BLaER1 treated with 17β-estradiol and CSF1 and Interleukin-3, amounts not matched to agents 10 nM and 100 nM (cell line): ENCODE measurements around the gene FAM193A.
"Not testable (repeated sequence)": the region's sequence is repeated elsewhere in the genome, so short reads cannot be mapped to it uniquely, and the experiment has no call there.

Experiments
- H3K27ac ChIP-seq, 11 experiments: shearing (Covaris generic); formaldehyde crosslinking; 2 replicates each; pipeline ENCODE4 v1.8.1; 2022
- H3K27me3 ChIP-seq, 11 experiments: shearing (Covaris generic); formaldehyde crosslinking; 2 replicates each; pipeline ENCODE4 v1.8.1; 2022
- H3K36me3 ChIP-seq, 11 experiments: shearing (Covaris generic); formaldehyde crosslinking; 2 replicates each; pipeline ENCODE4 v1.8.1; 2022
- H3K4me1 ChIP-seq, 10 experiments: shearing (Covaris generic); formaldehyde crosslinking; 2 replicates each; pipeline ENCODE4 v1.8.1; 2022
- H3K4me2 ChIP-seq, 11 experiments: shearing (Covaris generic); formaldehyde crosslinking; 2 replicates each; pipeline ENCODE4 v1.8.1; 2022
- H3K4me3 ChIP-seq, 10 experiments: shearing (Covaris generic); formaldehyde crosslinking; 2 replicates each; pipeline ENCODE4 v1.8.1; 2022
- H3K9ac ChIP-seq, 11 experiments: shearing (Covaris generic); formaldehyde crosslinking; 2 replicates each; pipeline ENCODE4 v1.8.1; 2022
- H3K9me3 ChIP-seq, 11 experiments: shearing (Covaris generic); formaldehyde crosslinking; replicated peaks in 1 of 11; 2 replicates each; pipeline ENCODE4 v1.8.1; 2022
- H4K20me1 ChIP-seq, 11 experiments: shearing (Covaris generic); formaldehyde crosslinking; 2 replicates each; pipeline ENCODE4 v1.8.1; 2022
- Cebpa-rat ChIP-seq, 11 experiments: shearing (Covaris generic); IDR thresholded peaks; 2 replicates each; pipeline ENCODE4 v1.8.1; 2022

The FAM193A gene

DNA sequence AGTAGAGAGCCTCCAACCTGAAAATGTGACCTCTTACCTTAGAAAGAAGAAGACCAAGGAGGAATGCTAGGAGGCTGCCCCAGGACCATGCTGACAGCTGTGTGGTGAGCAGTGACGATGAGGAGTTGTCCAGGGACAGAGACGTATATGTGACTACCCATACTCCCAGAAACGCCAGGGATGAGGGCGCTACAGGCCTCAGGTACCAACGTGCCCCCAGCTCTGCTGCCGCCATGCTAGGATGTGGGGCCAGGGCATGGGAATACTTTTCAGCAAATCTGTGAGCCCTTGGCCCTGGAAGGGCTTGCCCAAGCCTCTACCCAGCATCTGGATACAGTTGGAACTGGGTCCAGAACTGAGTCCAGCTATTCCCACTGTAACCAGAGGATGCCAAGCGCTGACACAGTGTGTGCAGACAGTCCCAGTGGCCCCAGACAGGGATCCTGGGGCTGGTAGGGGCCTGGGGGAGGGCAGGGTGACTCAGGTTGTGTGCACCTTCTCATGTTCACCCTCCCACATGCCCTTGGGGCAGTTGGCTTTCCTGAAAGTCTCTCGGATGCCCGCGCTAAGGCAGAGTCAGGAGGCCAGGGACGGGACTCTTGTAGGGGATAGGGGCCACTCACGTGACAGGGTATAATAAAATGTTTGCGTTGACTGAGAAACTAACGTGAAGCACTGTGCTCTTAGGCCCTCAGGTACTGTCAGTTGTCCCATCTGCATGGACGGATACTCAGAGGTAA is 23.9 kb upstream of the FAM193A start:
- no peaks in the 10 kb centered on the region for H3K9me3 ChIP-seq
- peak overlapping the region in 3 of 11 experiments; percentile 26 to 37 (median 29); a peak in 5 of 22 replicates for H3K27ac ChIP-seq
- TF ChIP-seq Cebpa-rat (IDR thresholded peaks at IDR 0.05): no peak
- no peak overlapping the region for H3K4me2 ChIP-seq
- H4K20me1 ChIP-seq: peaks cover 51 to 93% (median 76%) of the 10 kb centered on the region in 11 experiments; a peak in 21 of 22 replicates
- H3K4me1 ChIP-seq: peaks cover 0 to 31% (median 25%) of the 10 kb centered on the region in 10 experiments; a peak in 18 of 20 replicates
- peaks cover 84 to 100% (median 94%) of the 10 kb centered on the region in 11 experiments for H3K36me3 ChIP-seq
- no peak overlapping the region for H3K9ac ChIP-seq
- H3K4me3 ChIP-seq: no peak overlapping the region
- no peaks in the 10 kb centered on the region for H3K27me3 ChIP-seq

- H3K4me2 ChIP-seq, H3K9ac ChIP-seq, H3K27ac ChIP-seq, H3K4me3 ChIP-seq, H3K9me3 ChIP-seq, H3K27me3 ChIP-seq: not testable (repeated sequence)
- Histone ChIP-seq H4K20me1 (peaks cover 35 to 81% (median 60%) of the 10 kb centered on the region in 11 experiments; a peak in 21 of 22 replicates), H3K36me3 (peaks cover 76 to 100% (median 83%) of the 10 kb centered on the region in 11 experiments), H3K4me1 (peaks cover 0 to 29% (median 21%) of the 10 kb centered on the region in 10 experiments; a peak in 18 of 20 replicates)
Measured at GRCh38 chr4:2514193-2514592, 22.3 kb upstream of the FAM193A start.

DNA sequence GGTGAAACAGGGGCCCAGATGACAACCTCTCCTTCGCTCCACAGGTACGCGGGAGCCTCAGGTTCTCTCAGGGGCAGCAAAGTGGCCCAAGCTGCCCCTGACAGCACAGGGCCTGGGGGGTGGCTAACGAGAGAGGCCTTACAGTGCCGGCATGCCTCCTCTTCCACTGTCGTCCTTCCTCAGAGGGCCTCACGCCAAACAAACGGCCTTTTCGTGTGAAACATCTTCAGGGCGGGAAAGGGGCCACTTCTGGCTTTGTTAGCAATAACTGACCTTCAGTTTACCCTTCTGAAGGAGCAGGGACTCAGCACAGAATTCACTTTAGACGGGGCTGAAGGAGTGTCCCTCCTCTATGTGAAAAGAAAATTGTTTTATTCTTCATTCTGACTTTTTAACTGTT is 21.5 kb upstream of the FAM193A start:
- not testable (repeated sequence) for H3K4me2 ChIP-seq, H3K9ac ChIP-seq

GRCh38 chr4:2515830-2516550 is 20.5 kb upstream of the FAM193A start:
- no peaks in the 10 kb centered on the region for H3K9me3 ChIP-seq
- no peak overlapping the region for H3K27ac ChIP-seq
- peaks cover 61 to 100% (median 76%) of the 10 kb centered on the region in 11 experiments for H3K36me3 ChIP-seq
- peaks cover 0 to 11% (median 4%) of the 10 kb centered on the region in 10 experiments; a peak in 17 of 20 replicates for H3K4me1 ChIP-seq
- H3K9ac ChIP-seq: 0 out of 22 replicates have a peak overlapping the region, but pooled peaks of 2 of the 11 experiments have one; percentile 1 to 7
- H3K27me3 ChIP-seq: no peaks in the 10 kb centered on the region
- TF ChIP-seq Cebpa-rat (IDR thresholded peaks at IDR 0.05): no peak
- no peak overlapping the region for H3K4me2 ChIP-seq
- H3K4me3 ChIP-seq: no peak overlapping the region
- H4K20me1 ChIP-seq: peaks cover 17 to 63% (median 42%) of the 10 kb centered on the region in 11 experiments; a peak in 21 of 22 replicates

More for the DNA sequence above, 21.5 kb upstream of the FAM193A start:
- H3K36me3 ChIP-seq: peaks cover 72 to 100% (median 77%) of the 10 kb centered on the region in 11 experiments
- not testable (repeated sequence) for H3K27me3 ChIP-seq, H3K9me3 ChIP-seq, H3K27ac ChIP-seq, H3K4me3 ChIP-seq
- H3K4me1 ChIP-seq: peaks cover 0 to 21% (median 14%) of the 10 kb centered on the region in 10 experiments; a peak in 18 of 20 replicates
- peaks cover 27 to 74% (median 53%) of the 10 kb centered on the region in 11 experiments; a peak in 21 of 22 replicates for H4K20me1 ChIP-seq

DNA sequence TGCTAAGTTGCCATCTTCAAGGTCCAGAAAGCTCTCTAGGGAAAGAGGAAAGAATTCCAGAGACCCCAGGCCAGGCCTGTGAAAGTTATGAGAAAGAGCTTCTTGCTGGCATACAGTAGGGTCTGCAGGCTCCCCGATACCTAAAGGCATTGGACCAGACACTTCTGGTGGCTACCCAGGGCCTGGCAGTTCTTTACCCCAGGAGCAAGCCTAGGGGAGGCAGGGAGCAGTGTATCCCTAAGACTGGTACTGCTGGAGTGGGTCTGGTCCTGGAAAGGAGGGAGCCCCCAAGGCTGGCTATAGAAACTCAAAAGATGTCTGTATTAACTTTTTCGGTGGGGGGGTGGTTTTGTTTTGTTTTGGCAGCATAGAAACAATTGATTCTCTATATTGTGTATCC is 19.8 kb upstream of the FAM193A start:
- Histone ChIP-seq H3K9me3 (no peaks in the 10 kb centered on the region), H4K20me1 (peaks cover 14 to 57% (median 38%) of the 10 kb centered on the region in 11 experiments; a peak in 20 of 22 replicates), H3K36me3 (peaks cover 58 to 96% (median 74%) of the 10 kb centered on the region in 11 experiments), H3K4me3 (no peak overlapping the region), H3K9ac (0 out of 22 replicates have a peak overlapping the region, but pooled peaks of 2 of the 11 experiments have one; percentile 1 to 7), H3K27me3 (no peaks in the 10 kb centered on the region), H3K4me2 (no peak overlapping the region), H3K4me1 (peaks cover 0 to 6% (median under 1%) of the 10 kb centered on the region in 10 experiments; a peak in 7 of 20 replicates), H3K27ac (no peak overlapping the region)
- no peak for TF ChIP-seq Cebpa-rat (IDR thresholded peaks at IDR 0.05)

DNA sequence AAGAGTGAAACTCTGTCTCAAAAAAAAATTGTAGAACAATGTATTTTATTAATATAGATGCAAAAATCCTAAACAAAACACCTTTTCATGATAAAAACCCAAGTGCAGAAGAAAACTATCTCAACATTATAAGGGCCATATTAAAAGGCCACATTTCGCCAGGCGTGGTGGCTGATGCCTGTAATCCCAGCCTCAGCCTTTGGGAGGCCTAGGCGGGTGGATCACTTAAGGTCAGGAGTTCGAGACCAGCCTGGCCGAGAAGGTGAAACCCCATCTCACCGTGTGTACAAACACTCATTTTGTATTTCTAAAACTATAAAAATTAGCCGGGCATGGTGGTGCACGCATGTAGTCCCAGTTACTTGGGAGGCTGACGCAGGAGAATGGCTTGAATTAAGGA is 9.9 kb upstream of the FAM193A start:
- Histone ChIP-seq H3K9ac (no peak overlapping the region), H3K4me1 (no peaks in the 10 kb centered on the region), H3K4me3 (no peak overlapping the region), H3K9me3 (no peaks in the 10 kb centered on the region), H3K27me3 (no peaks in the 10 kb centered on the region), H3K36me3 (0 out of 22 replicates have a peak, but pooled peaks cover 0 to 1% (median 0%) of the 10 kb centered on the region in 11 experiments), H3K27ac (no peak overlapping the region), H4K20me1 (no peaks in the 10 kb centered on the region), H3K4me2 (no peak overlapping the region)
- TF ChIP-seq Cebpa-rat (IDR thresholded peaks at IDR 0.05): no peak

DNA sequence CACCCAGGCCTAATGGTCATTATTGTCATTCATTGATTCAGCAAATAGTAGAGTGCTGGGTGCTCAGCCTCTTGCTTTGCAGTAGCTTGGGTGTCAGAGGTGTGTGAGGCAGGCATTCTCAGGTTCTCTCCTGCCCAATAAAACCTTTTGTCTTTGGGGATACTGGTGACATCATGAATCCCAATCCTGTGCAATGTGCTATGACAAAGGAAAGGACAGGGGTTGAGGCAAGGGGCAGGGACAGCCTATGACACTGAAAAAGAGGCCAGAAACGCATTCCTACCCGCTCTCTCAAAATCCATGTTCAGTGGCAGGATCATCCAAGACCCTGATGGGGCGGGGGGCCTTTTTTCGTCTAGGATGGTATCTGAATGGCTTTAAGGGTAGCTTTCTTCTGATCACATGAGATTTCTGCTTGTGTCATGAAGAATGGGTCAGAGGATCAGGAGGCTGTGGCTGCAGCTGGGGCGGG is 1.5 kb upstream of the FAM193A start:
- TF ChIP-seq Cebpa-rat (IDR thresholded peaks at IDR 0.05): no peak
- H3K4me2 ChIP-seq: peak overlapping the region; percentile 76 to 97 (median 88)
- H4K20me1 ChIP-seq: peaks cover 25 to 31% (median 30%) of the 10 kb centered on the region in 11 experiments
- H3K4me3 ChIP-seq: peak overlapping the region; percentile 71 to 92 (median 82)
- H3K9me3 ChIP-seq: no peaks in the 10 kb centered on the region
- peak overlapping the region; percentile 87 to 99 (median 98); a peak in 21 of 22 replicates for H3K27ac ChIP-seq
- no peaks in the 10 kb centered on the region for H3K27me3 ChIP-seq
- H3K4me1 ChIP-seq: peaks cover 19 to 33% (median 28%) of the 10 kb centered on the region in 10 experiments
- peaks cover 0 to 13% (median 12%) of the 10 kb centered on the region in 11 experiments; a peak in 13 of 22 replicates for H3K36me3 ChIP-seq
- peak overlapping the region; percentile 92 to 100 (median 99) for H3K9ac ChIP-seq

DNA sequence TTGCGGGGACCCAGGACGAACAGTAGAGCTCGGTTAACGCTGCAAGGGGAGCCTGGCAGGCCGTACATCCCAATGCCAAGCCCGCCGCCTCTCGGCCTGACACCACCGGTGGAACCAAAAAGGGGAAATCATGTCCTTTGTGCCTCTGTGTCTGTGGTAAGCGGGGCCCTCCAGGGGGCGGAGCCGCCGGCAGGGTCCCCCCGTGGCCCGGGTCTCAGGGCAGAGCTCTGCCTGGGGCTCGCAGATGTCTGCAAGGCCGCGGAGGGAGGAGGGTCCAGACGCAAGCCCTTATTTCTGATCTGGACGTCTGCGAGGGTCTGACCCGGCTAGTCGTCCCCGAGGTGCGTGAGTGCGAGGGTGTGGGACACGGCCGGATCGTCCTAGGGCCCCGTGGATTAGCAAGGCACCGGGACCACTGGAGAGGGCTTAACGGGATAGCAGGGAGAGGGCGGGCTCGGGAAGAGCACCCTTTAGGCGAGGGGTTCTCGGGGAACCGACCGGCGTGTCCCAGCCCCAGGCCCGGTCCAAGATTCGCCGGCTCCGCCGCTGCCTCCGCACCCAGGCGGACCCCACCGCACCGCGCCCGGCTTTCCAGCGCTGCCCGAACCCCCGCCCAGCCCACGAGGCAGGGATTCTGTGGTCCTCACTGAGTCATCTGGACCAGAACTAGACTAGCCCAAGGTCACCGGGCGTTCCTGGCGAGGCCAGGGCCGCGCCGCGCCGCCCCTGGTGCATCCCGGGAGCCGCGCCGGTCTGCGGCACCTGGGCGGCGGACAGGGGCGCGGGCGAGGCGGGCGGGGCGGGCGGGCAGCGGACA is 863 bp upstream of the FAM193A start:
- H3K4me2 ChIP-seq: peak overlapping the region; percentile 76 to 97 (median 88)
- H3K4me1 ChIP-seq: peaks cover 19 to 33% (median 28%) of the 10 kb centered on the region in 10 experiments
- H3K27me3 ChIP-seq: no peaks in the 10 kb centered on the region
- H3K27ac ChIP-seq: peak overlapping the region; percentile 87 to 99 (median 98)
- H3K4me3 ChIP-seq: peak overlapping the region; percentile 71 to 92 (median 82)
- peak overlapping the region; percentile 92 to 100 (median 99) for H3K9ac ChIP-seq
- H3K9me3 ChIP-seq: no peaks in the 10 kb centered on the region
- no peak for TF ChIP-seq Cebpa-rat (IDR thresholded peaks at IDR 0.05)
- peaks cover 0 to 19% (median 14%) of the 10 kb centered on the region in 11 experiments; a peak in 13 of 22 replicates for H3K36me3 ChIP-seq
- peaks cover 31 to 37% (median 36%) of the 10 kb centered on the region in 11 experiments for H4K20me1 ChIP-seq
